K562 (cell line): ENCODE results near the gene KIT. TPM values are rescaled to one million over a fixed set of nuclear protein-coding genes. Genes with fewer than 3 reads are reported as not detected.

ENCODE experiments used
- ATF6 ChIP-seq: sonication (generic); formaldehyde crosslinking; IDR thresholded peaks from 2 replicates; pipeline ENCODE4 v1.4.0; 2020; ENCODE audit warnings: mild to moderate bottlenecking, missing genetic modification reagents
- E2F1 ChIP-seq: sonication (generic); formaldehyde crosslinking; IDR thresholded peaks from 2 replicates; pipeline ENCODE4 v1.8.1; 2023; ENCODE audit warnings: mild to moderate bottlenecking, missing genetic modification reagents, moderate library complexity
- ELF2 ChIP-seq: fragments of 250-450 bp; sonication (Bioruptor Pico); IDR thresholded peaks from 2 replicates; pipeline ENCODE4 v1.5.0; 2021; ENCODE audit warnings: mild to moderate bottlenecking
- PCBP2 ChIP-seq: fragments of 200-400 bp; formaldehyde crosslinking; IDR thresholded peaks from 2 replicates; pipeline ENCODE4 v1.6.1; 2018; ENCODE audit warnings: low read length, low read depth, mild to moderate bottlenecking, moderate library complexity; ENCODE audit not compliant: poor library complexity, severe bottlenecking
- REST ChIP-seq, 2 experiments: fragments of 450-650 bp; formaldehyde crosslinking in 1 of 2; IDR thresholded peaks; 2 replicates each; pipeline versions ENCODE4 v1.4.0 to v1.6.1; 2014 to 2020; ENCODE audit warnings: mild to moderate bottlenecking in 2 of 2, borderline replicate concordance in 1 of 2, low read depth in 1 of 2
- SIRT6 ChIP-seq: IDR thresholded peaks from one replicate; pipeline ENCODE4 v1.6.1; 2012; ENCODE audit warnings: low read depth, mild to moderate bottlenecking, control low read depth, inconsistent platforms, low read length, moderate library complexity
- SMARCB1 ChIP-seq: IDR thresholded peaks from 2 replicates; pipeline ENCODE4 v1.6.1; 2011; ENCODE audit warnings: improper control_type of control experiment, low read depth; ENCODE audit not compliant: insufficient read length
- ZBTB33 ChIP-seq: sonication (generic); formaldehyde crosslinking; IDR thresholded peaks from 2 replicates; pipeline ENCODE4 v1.8.1; 2023; ENCODE audit warnings: mild to moderate bottlenecking, missing genetic modification reagents
- ZBTB7A ChIP-seq: IDR thresholded peaks from 2 replicates; pipeline ENCODE4 v1.6.1; 2011; ENCODE audit warnings: low read depth, mild to moderate bottlenecking, low read length, moderate library complexity, borderline replicate concordance; ENCODE audit not compliant: control insufficient read depth
- ZNF253 ChIP-seq: fragments of 250-450 bp; sonication (Bioruptor Pico); conservative IDR thresholded peaks from 2 replicates; pipeline ENCODE4 v1.6.1; 2021; ENCODE audit warnings: mild to moderate bottlenecking
- polyA plus RNA-seq, 8 experiments: library from polyadenylated mRNA; depleted of rRNA in 4 of 8; stranded (reverse) in 5 of 8; unstranded in 3 of 8; fragments of >200 nt; fragmentation: Nextera tagmentation in 2 of 8; fragmentation: Illumina TruSeq in 1 of 8; extraction: Ambion mirVana in 2 of 8; extraction: Trizol in 1 of 8; gene quantifications; 2 replicates each; pipeline versions ENCODE4 v1.2.1 to v1.2.3, GENCODE V29; 2011 to 2014; ENCODE audit warnings: inconsistent platforms in 1 of 8, missing spikeins in 1 of 8
- total RNA-seq, 7 experiments: library from RNA; depleted of rRNA in 6 of 7; stranded (reverse); fragments of >200 nt in 6 of 7; fragmentation: Illumina TruSeq in 2 of 7; extraction: Trizol in 2 of 7; gene quantifications; 2 replicates each; pipeline versions ENCODE4 v1.2.1 to v1.2.3, GENCODE V29; 2011 to 2021; ENCODE audit warnings: low replicate concordance in 1 of 7

Gene KIT
- total and polyA plus RNA-seq, 9 of the 15 experiments (the other 6 are each of a cell fraction or from before 2014, with no cell fraction given), result 0.27 to 5.6 (median 0.57) TPM

GRCh38 chr4:54658252-54659093, 716 bp downstream of the KIT start (continued):
- TF ChIP-seq ATF6 (CRISPR knock-in tag), result no peak
- no peak for TF ChIP-seq SMARCB1
- TF ChIP-seq ZBTB7A, result peak; percentile 0; the same call in 1 of the 2 replicates
- TF ChIP-seq E2F1, result no peak
- TF ChIP-seq ELF2 (CRISPR knock-in tag), result no peak
- TF ChIP-seq SIRT6, result no peak
- TF ChIP-seq ZBTB33 (CRISPR knock-in tag), result no peak; the same call in 1 of the 2 replicates
- no peak for TF ChIP-seq ZNF253 (CRISPR knock-in tag)
- no peak for TF ChIP-seq PCBP2
- TF ChIP-seq REST (IDR thresholded peaks at IDR 0.05; ENCODE audit: borderline replicate concordance), result peak; percentile 55
- no peak for TF ChIP-seq REST (CRISPR knock-in tag; IDR thresholded peaks at IDR 0.05; ENCODE audit: low read depth)
